ENCODE results near the gene COL21A1. TPM values are rescaled to one million over a fixed set of nuclear protein-coding genes. Genes with fewer than 3 reads are reported as not detected.

The COL21A1 gene
- total RNA-seq, 4 donors from 2014 or later = 1.3 to 2.1 (median 1.6) TPM

DNA sequence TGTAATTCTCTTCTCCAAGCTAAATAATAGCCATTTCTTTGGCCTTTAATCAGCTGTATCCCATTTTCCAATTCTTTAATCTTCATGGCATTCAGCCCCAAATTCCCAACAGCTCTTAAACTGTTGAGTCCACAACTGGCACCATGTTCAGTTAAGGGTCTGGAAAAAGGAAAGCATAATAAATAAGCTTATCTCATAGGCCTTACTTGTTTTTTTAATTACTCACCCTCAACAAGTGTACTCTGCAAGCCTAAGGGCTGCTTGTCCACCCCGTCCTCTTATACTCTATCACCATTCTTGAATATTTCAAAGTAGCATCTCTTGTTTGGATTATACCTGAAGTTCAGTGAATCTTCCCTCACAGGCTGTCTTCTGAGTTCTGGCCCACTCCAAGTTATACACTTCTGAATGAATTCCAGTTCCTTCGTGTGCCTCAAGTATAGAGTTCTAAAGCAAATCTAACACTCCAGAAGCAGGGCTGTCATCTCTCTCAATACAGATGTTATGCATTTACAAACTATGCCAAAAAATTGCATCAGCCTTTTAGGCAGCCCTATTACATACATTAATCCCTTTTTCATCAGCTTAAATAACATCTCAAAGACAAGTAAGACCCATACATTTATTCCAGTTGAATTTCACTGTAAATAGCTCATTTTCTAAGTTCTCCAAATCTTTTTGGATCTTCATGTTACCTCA is 98.7 kb downstream of the COL21A1 start:
- TF ChIP-seq CTCF (IDR thresholded peaks at IDR 0.05) = no peak
- TF ChIP-seq POLR2A (IDR thresholded peaks at IDR 0.05) = no peak
- DNase-seq = no peak

GRCh38 chr6:56147766-56148165 is 99.6 kb downstream of the COL21A1 start:
- intact Hi-C loops (cut with DNase I) = no loop called here
- no peaks in the 10 kb centered on the region for H3K4me1 ChIP-seq
- no peak overlapping the region for H3K27ac ChIP-seq
- no peaks in the 10 kb centered on the region for H3K36me3 ChIP-seq
- no peaks in the 10 kb centered on the region for H3K27me3 ChIP-seq
- H3K4me3 ChIP-seq = no peak overlapping the region
- DNase-seq = no peak
- H3K9me3 ChIP-seq = no peaks in the 10 kb centered on the region
- WGBS, 2 donors = 64 to 76% methylated on average over 2 of the region's 2 CpGs
- no peak for TF ChIP-seq CTCF (IDR thresholded peaks at IDR 0.05)
- no peak for TF ChIP-seq POLR2A (IDR thresholded peaks at IDR 0.05)

More for the DNA sequence above, 98.7 kb downstream of the COL21A1 start:
- 68 to 97% methylated on average over 2 of the region's 2 CpGs for WGBS, 2 donors
- H3K4me1 ChIP-seq = no peaks in the 10 kb centered on the region
- no peak overlapping the region for H3K4me3 ChIP-seq
- intact Hi-C loops (cut with DNase I) = no loop called here
- H3K27ac ChIP-seq = no peak overlapping the region
- H3K36me3 ChIP-seq = no peaks in the 10 kb centered on the region
- no peaks in the 10 kb centered on the region for H3K27me3 ChIP-seq
- H3K9me3 ChIP-seq = no peaks in the 10 kb centered on the region

DNA sequence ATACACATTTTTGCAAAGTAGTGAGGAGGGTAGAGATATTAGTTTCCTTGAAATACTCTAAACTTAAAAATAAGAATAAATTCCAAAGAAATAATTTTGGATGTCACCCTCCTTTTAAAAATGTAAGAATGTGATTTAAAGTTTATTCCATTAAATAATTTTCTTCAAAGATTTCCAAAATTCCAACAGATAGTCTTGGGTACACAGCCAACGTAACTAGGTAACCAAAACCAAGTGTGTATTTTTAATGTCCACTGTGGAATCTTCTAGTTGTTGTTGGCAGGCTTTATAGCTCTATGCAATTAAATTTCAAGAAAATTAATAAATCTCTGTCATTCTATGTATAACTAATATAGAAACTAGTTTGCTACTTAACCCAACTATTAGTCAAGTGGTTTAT is 101.3 kb downstream of the COL21A1 start:
- intact Hi-C loops (cut with DNase I) = no loop called here
- Histone ChIP-seq H3K4me3 (no peak overlapping the region), H3K27ac (no peak overlapping the region), H3K9me3 (no peaks in the 10 kb centered on the region), H3K36me3 (no peaks in the 10 kb centered on the region), H3K4me1 (no peaks in the 10 kb centered on the region), H3K27me3 (no peaks in the 10 kb centered on the region)
- no peak for TF ChIP-seq CTCF (IDR thresholded peaks at IDR 0.05)
- no peak for TF ChIP-seq POLR2A (IDR thresholded peaks at IDR 0.05)
- 72 to 81% methylated on average over 1 of the region's 1 CpG for WGBS, 2 donors
- DNase-seq = no peak

GRCh38 chr6:56145616-56146015 is 101.8 kb downstream of the COL21A1 start:
- no peak for DNase-seq
- no peak overlapping the region for H3K27ac ChIP-seq
- TF ChIP-seq POLR2A (IDR thresholded peaks at IDR 0.05) (no peak), CTCF (IDR thresholded peaks at IDR 0.05) (no peak)
- H3K36me3 ChIP-seq = no peaks in the 10 kb centered on the region
- no peaks in the 10 kb centered on the region for H3K27me3 ChIP-seq
- H3K4me1 ChIP-seq = no peaks in the 10 kb centered on the region
- H3K9me3 ChIP-seq = no peaks in the 10 kb centered on the region
- WGBS, 2 donors = 0 to 11% methylated on average over 1 of the region's 1 CpG
- intact Hi-C loops (cut with DNase I) = no loop called here
- H3K4me3 ChIP-seq = no peak overlapping the region

GRCh38 chr6:56144538-56145324 is 102.6 kb downstream of the COL21A1 start:
- 62 to 66% methylated on average over 4 of the region's 4 CpGs for WGBS, 2 donors

More at GRCh38 chr6:56144538-56145324, 102.6 kb downstream of the COL21A1 start:
- TF ChIP-seq POLR2A (IDR thresholded peaks at IDR 0.05) (no peak), CTCF (IDR thresholded peaks at IDR 0.05) (no peak)
- H3K27me3 ChIP-seq = no peaks in the 10 kb centered on the region
- no peak overlapping the region for H3K27ac ChIP-seq
- H3K9me3 ChIP-seq = no peaks in the 10 kb centered on the region
- no peak for DNase-seq
- H3K4me3 ChIP-seq = no peak overlapping the region
- intact Hi-C loops (cut with DNase I) = no loop called here
- no peaks in the 10 kb centered on the region for H3K36me3 ChIP-seq
- no peaks in the 10 kb centered on the region for H3K4me1 ChIP-seq
